GM12891 (cell line): ENCODE results near the gene UNC79.

Experiments used
- PAX5 ChIP-seq: IDR thresholded peaks from 2 replicates; pipeline ENCODE4 v1.6.1; 2011; ENCODE audit warnings: low read length, moderate library complexity, mild to moderate bottlenecking; ENCODE audit not compliant: insufficient read depth, severe bottlenecking
- POLR2A ChIP-seq: IDR thresholded peaks from 2 replicates; pipeline ENCODE4 v1.6.1; 2011; ENCODE audit warnings: low read depth, low read length, control low read depth
- POLR2AphosphoS5 ChIP-seq: IDR thresholded peaks from 2 replicates; pipeline ENCODE4 v1.6.1; 2011; ENCODE audit warnings: low read depth, low read length, control low read depth
- POU2F2 ChIP-seq: IDR thresholded peaks from 2 replicates; pipeline ENCODE4 v1.6.1; 2011; ENCODE audit warnings: low read depth, mild to moderate bottlenecking, control low read depth, low read length, moderate library complexity
- SPI1 ChIP-seq: IDR thresholded peaks from 2 replicates; pipeline ENCODE4 v1.6.1; 2011; ENCODE audit warnings: low read depth, low read length, control low read depth
- TAF1 ChIP-seq: IDR thresholded peaks from 2 replicates; pipeline ENCODE4 v1.6.1; 2011; ENCODE audit warnings: low read depth, low read length, control low read depth

- TF ChIP-seq POLR2A (no peak), TAF1 (no peak), POLR2AphosphoS5 (no peak), SPI1 (no peak), PAX5 (no peak), POU2F2 (no peak)
Observed at GRCh38 chr14:93546642-93547041, 115.9 kb downstream of the UNC79 start.
